GM10248 (cell line): Measurements from ENCODE around the gene F11.

Source experiments
- CTCF ChIA-PET: fragments of 300-600 bp; sonication (Branson Sonifier 250); formaldehyde crosslinking; extraction: SDS; loops from one replicate; lab custom pipeline; 2021; ENCODE audit warnings: antibody characterized with exemption; lab: Yijun Ruan, JAX
- POLR2A ChIA-PET: fragments of 350-650 bp; sonication (Branson Sonifier 250); formaldehyde crosslinking; extraction: SDS; loops from one replicate; lab custom pipeline; 2020; ENCODE audit warnings: antibody characterized with exemption; lab: Yijun Ruan, JAX
- DNase-seq: peaks from one replicate; pipeline ENCODE4 v3.0.0; 2012; ENCODE audit errors: extremely low spot score
- TF ChIP-seq, protein P1 (sequence below): IDR thresholded peaks from 2 replicates; pipeline ENCODE4 v1.5.1; 2012; ENCODE audit warnings: mild to moderate bottlenecking, low read depth; ENCODE audit errors: extremely low read depth, missing control alignments, control extremely low read depth

F11 gene

GRCh38 chr4:186249785-186250754, 15.9 kb upstream of the F11 start:
- no peak for DNase-seq
- TF ChIP-seq, protein P1, sequence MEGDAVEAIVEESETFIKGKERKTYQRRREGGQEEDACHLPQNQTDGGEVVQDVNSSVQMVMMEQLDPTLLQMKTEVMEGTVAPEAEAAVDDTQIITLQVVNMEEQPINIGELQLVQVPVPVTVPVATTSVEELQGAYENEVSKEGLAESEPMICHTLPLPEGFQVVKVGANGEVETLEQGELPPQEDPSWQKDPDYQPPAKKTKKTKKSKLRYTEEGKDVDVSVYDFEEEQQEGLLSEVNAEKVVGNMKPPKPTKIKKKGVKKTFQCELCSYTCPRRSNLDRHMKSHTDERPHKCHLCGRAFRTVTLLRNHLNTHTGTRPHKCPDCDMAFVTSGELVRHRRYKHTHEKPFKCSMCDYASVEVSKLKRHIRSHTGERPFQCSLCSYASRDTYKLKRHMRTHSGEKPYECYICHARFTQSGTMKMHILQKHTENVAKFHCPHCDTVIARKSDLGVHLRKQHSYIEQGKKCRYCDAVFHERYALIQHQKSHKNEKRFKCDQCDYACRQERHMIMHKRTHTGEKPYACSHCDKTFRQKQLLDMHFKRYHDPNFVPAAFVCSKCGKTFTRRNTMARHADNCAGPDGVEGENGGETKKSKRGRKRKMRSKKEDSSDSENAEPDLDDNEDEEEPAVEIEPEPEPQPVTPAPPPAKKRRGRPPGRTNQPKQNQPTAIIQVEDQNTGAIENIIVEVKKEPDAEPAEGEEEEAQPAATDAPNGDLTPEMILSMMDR = no peak
- POLR2A ChIA-PET = no interaction called here
- CTCF ChIA-PET = no interaction called here

DNA sequence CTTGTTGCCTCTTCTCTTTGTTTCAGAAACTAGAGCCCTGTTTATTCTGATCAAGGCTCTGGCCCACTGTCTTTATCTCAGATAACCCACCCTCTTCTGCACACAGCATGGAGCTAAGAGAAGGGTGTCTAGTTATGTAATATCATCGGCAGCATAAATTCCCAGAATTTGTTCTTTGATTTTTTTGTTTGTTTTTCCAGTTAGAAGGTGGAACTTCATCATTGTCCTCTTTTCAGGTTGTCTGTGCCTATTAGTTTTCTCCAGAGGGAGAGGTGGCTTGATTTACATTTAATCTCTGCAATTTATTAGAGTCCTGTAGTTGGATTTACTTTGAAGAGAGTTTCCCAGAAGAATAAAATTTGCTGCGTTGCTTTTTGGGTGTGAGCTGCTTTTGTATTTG, 15.2 kb upstream of the F11 start:
- TF ChIP-seq, protein P1 = no peak
- DNase-seq = no peak
- ChIA-PET POLR2A (no interaction called here), CTCF (no interaction called here)

GRCh38 chr4:186255122-186255521, 10.9 kb upstream of the F11 start:
- DNase-seq = no peak
- POLR2A ChIA-PET = no interaction called here
- TF ChIP-seq, protein P1 = no peak
- CTCF ChIA-PET = no interaction called here

DNA sequence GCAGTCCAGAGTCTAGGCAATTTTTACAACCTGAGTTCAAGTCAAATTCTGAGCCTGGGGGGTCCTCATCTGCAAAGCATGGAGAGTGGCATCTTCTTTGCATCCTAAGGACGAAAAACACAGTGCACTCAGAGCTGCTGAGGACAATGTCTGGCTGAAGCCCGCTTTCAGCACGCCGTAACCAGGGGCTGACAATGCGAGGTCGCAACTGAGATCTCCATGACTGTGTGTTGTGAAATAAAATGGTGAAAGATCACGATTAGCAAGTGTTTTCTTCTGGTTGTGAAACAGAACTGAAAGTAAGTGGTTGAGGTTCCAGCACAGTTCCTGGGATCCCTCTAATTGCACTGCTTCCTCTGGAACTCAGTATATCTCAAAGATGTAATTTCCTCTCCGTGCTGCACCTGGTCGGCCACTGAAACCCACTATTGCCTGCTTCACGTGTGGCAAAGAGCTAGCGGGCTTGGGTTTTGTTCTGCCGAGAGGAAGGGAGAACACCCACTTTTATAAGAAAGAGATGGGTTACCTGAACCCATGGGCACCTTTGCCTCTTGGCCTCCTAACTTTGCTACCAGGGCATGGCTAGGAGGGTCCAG, 7.7 kb upstream of the F11 start:
- ChIA-PET POLR2A (no interaction called here), CTCF (no interaction called here)
- TF ChIP-seq, protein P1 = no peak
- DNase-seq = no peak

DNA sequence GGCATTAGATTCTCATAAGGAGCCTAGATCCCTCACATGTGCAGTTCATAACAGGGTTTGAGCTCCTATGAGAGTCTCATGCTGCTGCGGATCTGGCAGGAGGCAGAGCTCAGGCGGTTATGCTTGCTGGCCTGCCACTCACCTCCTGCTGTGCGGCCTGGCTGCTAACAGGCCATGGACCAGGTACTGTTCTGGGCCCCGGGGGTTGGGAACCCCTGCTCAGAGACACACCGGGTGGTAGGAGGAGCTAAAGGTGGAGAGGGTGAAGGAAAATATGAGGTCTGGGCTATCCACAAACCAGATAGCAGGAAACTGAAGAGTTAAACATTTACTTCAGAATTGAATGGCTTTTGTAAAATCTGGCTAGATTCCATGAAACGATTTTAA, 5.9 kb upstream of the F11 start:
- CTCF ChIA-PET = no interaction called here
- TF ChIP-seq, protein P1 = no peak

GRCh38 chr4:186260504-186261448, 5.2 kb upstream of the F11 start:
- DNase-seq = no peak
- TF ChIP-seq, protein P1 = no peak
- ChIA-PET CTCF (interaction anchor here (2.1 kb wide), 1 partner anchor 15 kb away, joined by 6 read pairs; no protein-coding TSS in a partner anchor), POLR2A (no interaction called here)

More for the DNA sequence above, 5.9 kb upstream of the F11 start:
- POLR2A ChIA-PET = no interaction called here
- DNase-seq = no peak
